Colonic mucosa (tissue), 4 donors: Measurements from ENCODE around the gene RAB7A. TPM values are rescaled to one million over a fixed set of nuclear protein-coding genes. Genes with fewer than 3 reads are reported as not detected.

ENCODE experiments used
- DNase-seq: peaks from one replicate; pipeline ENCODE4 v3.0.0-alpha.2; 2020
- H3K27ac ChIP-seq: fragments of 200-600 bp; one replicate; pipeline ENCODE4 v1.8.0; 2021
- H3K27me3 ChIP-seq: fragments of 200-600 bp; one replicate; pipeline ENCODE4 v1.8.0; 2021
- H3K36me3 ChIP-seq: fragments of 200-600 bp; one replicate; pipeline ENCODE4 v1.8.0; 2021
- H3K4me1 ChIP-seq: fragments of 200-600 bp; one replicate; pipeline ENCODE4 v1.8.0; 2021; ENCODE audit warnings: mild to moderate bottlenecking
- H3K4me3 ChIP-seq: fragments of 200-600 bp; one replicate; pipeline ENCODE4 v1.8.0; 2021
- H3K9ac ChIP-seq, 2 donors: one replicate each; pipeline ENCODE4 v1.7.0; 2013; ENCODE audit warnings: control low read depth in 2 of 2, low read depth in 2 of 2, low read length in 2 of 2
- H3K9me3 ChIP-seq: fragments of 200-600 bp; one replicate; pipeline ENCODE4 v1.8.0; 2021
- intact Hi-C: fragments of 100-400 bp; cut with DNase I; formaldehyde crosslinking; loops from one replicate; pipeline ENCODE4 v1.14.1; 2022
- total RNA-seq, 2 donors: library from RNA; stranded (reverse); fragmentation: NEBNext Ultra II Directional in 1 of 2; extraction: Animal tissue kit (Norgen Biotek cat#: 25700) in 1 of 2; gene quantifications; one replicate each; pipeline ENCODE4 v1.2.1, GENCODE V29; 2021
- TF ChIP-seq, protein P1 (sequence below): fragments of 200-600 bp; IDR thresholded peaks from one replicate; pipeline ENCODE4 v1.8.0; 2022; ENCODE audit warnings: antibody characterized with exemption, mild to moderate bottlenecking
- donor health status: healthy.
- donor health status: DM: no; HTN: no; CAD: no.
- donor health status: DM: no; HTN: no; CAD: no.

Gene RAB7A
- total RNA-seq, 2 donors from 2014 or later, result 221 to 272 TPM

DNA sequence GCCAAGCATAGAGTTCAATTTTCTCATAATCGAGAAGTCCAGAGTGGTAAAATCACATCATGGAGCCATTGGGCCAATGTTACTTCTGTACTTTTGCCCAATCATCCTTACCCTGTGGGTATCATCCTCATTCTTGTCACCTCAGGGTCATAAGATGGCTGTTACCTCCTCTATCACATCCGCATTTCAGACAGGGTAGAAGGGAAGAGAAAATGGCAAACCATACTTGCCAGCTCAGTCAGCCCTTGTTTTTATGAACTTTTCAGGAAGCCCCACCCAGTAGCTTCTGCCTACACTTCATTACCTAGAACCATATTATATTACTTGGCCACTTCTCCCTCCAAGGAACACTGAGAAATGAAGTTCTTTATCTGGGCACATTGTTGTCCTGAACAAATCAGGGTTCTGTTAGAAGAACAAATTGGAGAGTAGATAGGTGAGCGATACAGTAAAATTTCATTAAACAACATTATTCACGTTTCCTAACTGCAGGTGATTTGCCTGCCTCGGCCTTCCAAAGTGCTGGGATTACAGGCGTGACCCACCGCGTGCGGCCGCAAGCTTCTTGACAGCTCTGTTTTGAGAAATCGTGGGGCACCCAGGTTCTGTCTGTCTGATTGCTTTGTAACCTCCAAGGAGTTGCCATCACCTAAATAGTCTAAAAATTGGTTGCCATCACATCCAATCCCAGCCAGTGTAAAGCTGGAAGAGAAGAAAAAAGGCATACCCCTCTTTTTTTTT, 40.8 kb upstream of the RAB7A start:
- Histone ChIP-seq H3K4me3 (no peak overlapping the region), H3K9me3 (no peaks in the 10 kb centered on the region), H3K27ac (no peak overlapping the region), H3K36me3 (no peaks in the 10 kb centered on the region), H3K4me1 (no peaks in the 10 kb centered on the region), H3K27me3 (no peaks in the 10 kb centered on the region), H3K9ac (no peak overlapping the region)
- intact Hi-C loops, result no loop called here
- DNase-seq, result no peak
- TF ChIP-seq, protein P1, sequence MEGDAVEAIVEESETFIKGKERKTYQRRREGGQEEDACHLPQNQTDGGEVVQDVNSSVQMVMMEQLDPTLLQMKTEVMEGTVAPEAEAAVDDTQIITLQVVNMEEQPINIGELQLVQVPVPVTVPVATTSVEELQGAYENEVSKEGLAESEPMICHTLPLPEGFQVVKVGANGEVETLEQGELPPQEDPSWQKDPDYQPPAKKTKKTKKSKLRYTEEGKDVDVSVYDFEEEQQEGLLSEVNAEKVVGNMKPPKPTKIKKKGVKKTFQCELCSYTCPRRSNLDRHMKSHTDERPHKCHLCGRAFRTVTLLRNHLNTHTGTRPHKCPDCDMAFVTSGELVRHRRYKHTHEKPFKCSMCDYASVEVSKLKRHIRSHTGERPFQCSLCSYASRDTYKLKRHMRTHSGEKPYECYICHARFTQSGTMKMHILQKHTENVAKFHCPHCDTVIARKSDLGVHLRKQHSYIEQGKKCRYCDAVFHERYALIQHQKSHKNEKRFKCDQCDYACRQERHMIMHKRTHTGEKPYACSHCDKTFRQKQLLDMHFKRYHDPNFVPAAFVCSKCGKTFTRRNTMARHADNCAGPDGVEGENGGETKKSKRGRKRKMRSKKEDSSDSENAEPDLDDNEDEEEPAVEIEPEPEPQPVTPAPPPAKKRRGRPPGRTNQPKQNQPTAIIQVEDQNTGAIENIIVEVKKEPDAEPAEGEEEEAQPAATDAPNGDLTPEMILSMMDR, result no peak

DNA sequence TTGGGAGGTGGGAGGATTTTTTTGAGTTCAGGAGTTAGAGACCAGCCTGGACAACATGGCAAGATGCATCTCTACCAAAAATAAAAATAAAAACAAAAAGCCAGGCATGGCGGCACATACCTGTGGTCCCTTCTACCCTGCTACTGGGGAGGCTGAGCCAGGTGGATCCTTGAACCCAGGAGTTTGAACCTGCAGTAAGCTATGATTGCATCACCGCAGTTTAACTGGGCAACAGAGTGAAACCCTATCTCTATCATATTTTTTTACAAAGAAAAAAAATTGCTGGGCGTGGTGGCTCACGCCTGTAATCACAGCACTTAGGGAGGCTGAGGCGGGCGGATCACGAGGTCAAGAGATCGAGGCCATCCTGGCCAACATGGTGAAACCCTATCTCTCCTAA, 39.5 kb upstream of the RAB7A start:
- intact Hi-C loops, result no loop called here
- Histone ChIP-seq H3K36me3 (no peaks in the 10 kb centered on the region), H3K27me3 (no peaks in the 10 kb centered on the region), H3K9ac (no peak overlapping the region), H3K4me3 (no peak overlapping the region), H3K4me1 (no peaks in the 10 kb centered on the region), H3K9me3 (no peaks in the 10 kb centered on the region), H3K27ac (no peak overlapping the region)
- DNase-seq, result no peak
- TF ChIP-seq, protein P1, result no peak

DNA sequence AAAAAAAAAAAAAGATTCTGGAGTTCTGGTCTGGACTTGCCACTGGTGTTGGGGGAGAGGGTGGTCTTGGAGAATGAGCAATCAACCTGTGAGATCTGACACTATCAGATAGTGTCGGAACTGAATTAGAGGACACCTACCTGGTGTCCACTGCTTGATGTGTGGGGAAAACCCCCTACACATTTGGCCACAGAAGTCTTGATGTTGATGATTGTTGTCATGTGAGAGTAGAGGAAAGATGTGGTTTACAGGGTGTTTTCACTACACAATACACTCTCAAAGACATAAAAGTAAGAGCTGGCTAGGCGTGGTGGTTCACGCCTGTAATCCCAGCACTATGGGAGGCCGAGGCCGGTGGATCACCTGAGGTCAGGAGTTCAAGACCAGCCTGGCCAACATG, 36.9 kb upstream of the RAB7A start:
- H3K9me3 ChIP-seq, result no peaks in the 10 kb centered on the region
- H3K36me3 ChIP-seq, result no peaks in the 10 kb centered on the region
- no peaks in the 10 kb centered on the region for H3K4me1 ChIP-seq
- TF ChIP-seq, protein P1, result no peak
- no peak overlapping the region for H3K4me3 ChIP-seq
- DNase-seq, result no peak
- H3K27ac ChIP-seq, result no peak overlapping the region
- no peak overlapping the region for H3K9ac ChIP-seq
- intact Hi-C loops, result no loop called here
- H3K27me3 ChIP-seq, result no peaks in the 10 kb centered on the region

DNA sequence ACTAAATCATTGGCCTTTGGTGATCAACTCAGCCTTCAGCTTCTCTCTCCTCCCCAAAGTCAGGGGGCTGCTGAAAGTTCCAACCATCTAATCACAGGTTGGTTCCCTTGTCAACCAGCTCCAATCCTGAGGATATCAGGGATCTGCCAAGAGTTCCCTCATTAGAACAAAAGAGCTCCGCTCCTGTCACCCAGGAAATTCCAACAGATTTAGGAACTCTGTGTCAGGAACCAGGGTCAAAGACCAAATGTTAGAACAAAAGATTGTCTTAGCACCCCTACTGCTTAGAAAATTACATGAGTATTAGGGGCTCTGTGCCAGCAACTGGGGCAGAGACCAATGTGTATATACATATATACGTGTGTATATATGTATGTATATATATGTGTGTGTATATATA, 32.3 kb upstream of the RAB7A start:
- H3K27me3 ChIP-seq, result no peaks in the 10 kb centered on the region
- H3K36me3 ChIP-seq, result no peaks in the 10 kb centered on the region
- H3K27ac ChIP-seq, result no peak overlapping the region
- H3K4me3 ChIP-seq, result no peak overlapping the region
- no peak for DNase-seq
- no peak overlapping the region for H3K9ac ChIP-seq
- no peaks in the 10 kb centered on the region for H3K4me1 ChIP-seq
- H3K9me3 ChIP-seq, result no peaks in the 10 kb centered on the region
- TF ChIP-seq, protein P1, result no peak
- intact Hi-C loops, result no loop called here

DNA sequence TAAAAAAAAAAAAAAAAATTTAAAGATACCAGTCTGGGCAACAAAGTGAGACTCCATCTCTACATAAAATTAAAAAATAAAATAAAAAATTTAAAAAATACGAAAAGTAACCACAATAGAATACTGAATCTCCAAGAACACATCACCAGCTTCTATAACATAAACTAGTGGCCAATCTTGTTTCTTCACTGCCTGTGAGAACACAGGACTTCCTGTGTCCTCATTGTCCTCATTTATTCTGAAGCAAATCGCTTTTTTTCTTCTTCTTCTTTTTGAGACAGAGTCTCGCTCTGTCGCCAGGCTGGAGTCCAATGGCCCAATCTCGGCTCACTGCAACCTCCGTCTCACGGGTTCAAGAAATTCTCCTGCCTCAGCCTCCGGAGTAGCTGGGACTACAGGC, 28.6 kb upstream of the RAB7A start:
- intact Hi-C loops, result no loop called here
- H3K27me3 ChIP-seq, result no peaks in the 10 kb centered on the region
- no peak overlapping the region for H3K27ac ChIP-seq
- no peaks in the 10 kb centered on the region for H3K36me3 ChIP-seq
- no peak for DNase-seq
- H3K9me3 ChIP-seq, result no peaks in the 10 kb centered on the region
- no peak overlapping the region for H3K9ac ChIP-seq
- no peak overlapping the region for H3K4me3 ChIP-seq
- no peaks in the 10 kb centered on the region for H3K4me1 ChIP-seq
- TF ChIP-seq, protein P1, result no peak
